Neural progenitor cell (in vitro differentiated cells): ENCODE results near the gene PIAS1. TPM values are rescaled to one million over a fixed set of nuclear protein-coding genes. Genes with fewer than 3 reads are reported as not detected.

Experiments
- DNase-seq: peaks from one replicate; pipeline ENCODE4 v3.0.0-alpha.2; 2016; ENCODE audit warnings: low spot score
- H2AFZ ChIP-seq: fragments of 200-600 bp; sonication (generic); replicated peaks from 2 replicates; pipeline ENCODE4 v1.6.1; 2016; ENCODE audit warnings: antibody characterized with exemption
- H3F3A ChIP-seq: fragments of 200-600 bp; sonication (generic); 2 replicates; pipeline ENCODE4 v1.6.1; 2016; ENCODE audit warnings: antibody characterized with exemption, low read depth
- H3K27ac ChIP-seq: fragments of 200-600 bp; sonication (generic); 2 replicates; pipeline ENCODE4 v1.5.1; 2016; ENCODE audit warnings: mild to moderate bottlenecking
- H3K27me3 ChIP-seq: fragments of 200-600 bp; sonication (generic); 2 replicates; pipeline ENCODE4 v1.6.1; 2016; ENCODE audit warnings: mild to moderate bottlenecking, moderate library complexity
- H3K36me3 ChIP-seq: fragments of 200-600 bp; sonication (generic); 2 replicates; pipeline ENCODE4 v1.5.1; 2016
- H3K4me1 ChIP-seq: fragments of 200-600 bp; sonication (generic); 2 replicates; pipeline ENCODE4 v1.6.1; 2016; ENCODE audit warnings: mixed run types
- H3K4me2 ChIP-seq: fragments of 200-600 bp; sonication (generic); 2 replicates; pipeline ENCODE4 v1.6.1; 2016
- H3K4me3 ChIP-seq: fragments of 200-600 bp; sonication (generic); 2 replicates; pipeline ENCODE4 v1.5.1; 2016
- H3K79me2 ChIP-seq: fragments of 200-600 bp; sonication (generic); 2 replicates; pipeline ENCODE4 v1.6.1; 2016; ENCODE audit warnings: low read depth
- H3K9ac ChIP-seq: fragments of 200-600 bp; sonication (generic); 2 replicates; pipeline ENCODE4 v1.6.1; 2016
- H3K9me3 ChIP-seq: fragments of 200-600 bp; sonication (generic); 2 replicates; pipeline ENCODE4 v1.5.1; 2016; ENCODE audit warnings: low read depth
- H4K20me1 ChIP-seq: fragments of 200-600 bp; sonication (generic); 2 replicates; pipeline ENCODE4 v1.6.1; 2016; ENCODE audit warnings: low read depth
- H3K27ac Mint-ChIP-seq: 3 replicates; pipeline ENCODE4 v1.8.0; 2021; ENCODE audit warnings: mixed read lengths
- H3K27me3 Mint-ChIP-seq: 2 replicates; pipeline ENCODE4 v1.8.0; 2022; ENCODE audit warnings: low read depth, mild to moderate bottlenecking, inconsistent platforms, moderate library complexity, mixed read lengths; ENCODE audit not compliant: insufficient read depth
- H3K36me3 Mint-ChIP-seq: 3 replicates; pipeline ENCODE4 v1.8.0; 2021; ENCODE audit warnings: mixed read lengths
- H3K4me1 Mint-ChIP-seq: 3 replicates; pipeline ENCODE4 v1.8.0; 2021; ENCODE audit warnings: mixed read lengths
- H3K4me3 Mint-ChIP-seq: 3 replicates; pipeline ENCODE4 v1.8.0; 2021; ENCODE audit warnings: mild to moderate bottlenecking, moderate library complexity, mixed read lengths
- H3K9me3 Mint-ChIP-seq: 3 replicates; pipeline ENCODE4 v1.8.0; 2020; ENCODE audit warnings: mixed read lengths
- EZH2 ChIP-seq: fragments of 200-600 bp; sonication (generic); IDR thresholded peaks from 2 replicates; pipeline ENCODE4 v1.6.1; 2017; ENCODE audit warnings: antibody characterized with exemption, mild to moderate bottlenecking, moderate library complexity
- EZH2phosphoT487 ChIP-seq: fragments of 200-600 bp; sonication (generic); IDR thresholded peaks from 2 replicates; pipeline ENCODE4 v1.6.1; 2017; ENCODE audit warnings: antibody characterized with exemption
- total RNA-seq: library from RNA; depleted of rRNA; stranded (reverse); fragments of >200 nt; gene quantifications from 2 replicates; pipeline ENCODE4 v1.2.3, GENCODE V29; 2015; ENCODE audit warnings: low replicate concordance
- TF ChIP-seq, protein P1 (sequence below): fragments of 200-600 bp; sonication (generic); IDR thresholded peaks from 2 replicates; pipeline ENCODE4 v1.5.1; 2017; ENCODE audit warnings: antibody characterized with exemption, mild to moderate bottlenecking

Gene PIAS1
- total RNA-seq, 1 donor from 2014 or later, result 34.6 TPM

DNA sequence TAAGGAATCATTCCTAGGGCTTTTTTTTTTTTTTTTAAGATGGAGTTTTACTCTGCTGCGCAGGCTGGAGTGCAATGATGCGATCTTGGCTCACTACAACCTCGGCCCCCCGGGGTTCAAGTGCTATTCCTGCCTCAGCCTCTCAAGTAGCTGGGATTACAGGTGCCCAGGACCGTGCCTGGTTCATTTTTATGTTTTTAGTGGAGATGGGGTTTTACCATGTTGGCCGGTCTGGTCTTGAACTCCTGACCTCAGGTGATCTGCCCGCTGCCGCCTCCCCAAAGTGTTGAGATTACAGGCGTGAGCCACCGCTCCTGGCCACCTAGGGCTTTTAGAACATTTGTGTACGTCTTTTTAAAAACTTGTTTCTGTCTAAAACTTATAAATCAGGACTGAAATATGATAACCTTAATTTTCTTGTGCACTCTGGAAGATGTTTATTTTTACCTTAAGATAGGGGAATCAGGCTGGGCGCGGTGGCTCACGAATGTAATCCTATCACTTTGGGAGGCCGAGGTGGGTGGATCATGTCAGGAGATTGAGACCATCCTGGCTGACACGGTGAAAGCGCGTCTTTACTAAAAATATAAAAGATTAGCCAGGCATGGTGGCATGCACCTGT, 21.8 kb downstream of the PIAS1 start:
- Histone ChIP-seq H2AFZ (no peak overlapping the region), H3F3A (no peaks in the 10 kb centered on the region), H3K4me3 (no peak overlapping the region), H3K36me3 (no peaks in the 10 kb centered on the region), H3K4me2 (no peak overlapping the region), H3K4me1 (peaks cover 18% of the 10 kb centered on the region), H3K79me2 (peaks cover 100% of the 10 kb centered on the region), H3K9ac (no peak overlapping the region), H4K20me1 (peaks cover 75% of the 10 kb centered on the region), H3K27me3 (no peaks in the 10 kb centered on the region), H3K27ac (no peak overlapping the region), H3K9me3 (no peaks in the 10 kb centered on the region)
- Mint-ChIP-seq H3K27me3 (peaks cover 2% of the 10 kb centered on the region), H3K9me3 (peaks cover 29% of the 10 kb centered on the region), H3K4me1 (peaks cover 12% of the 10 kb centered on the region), H3K27ac (no peak overlapping the region), H3K36me3 (peaks cover 38% of the 10 kb centered on the region), H3K4me3 (no peak overlapping the region)
- no peak for DNase-seq
- TF ChIP-seq EZH2phosphoT487, result no peak
- TF ChIP-seq, protein P1, sequence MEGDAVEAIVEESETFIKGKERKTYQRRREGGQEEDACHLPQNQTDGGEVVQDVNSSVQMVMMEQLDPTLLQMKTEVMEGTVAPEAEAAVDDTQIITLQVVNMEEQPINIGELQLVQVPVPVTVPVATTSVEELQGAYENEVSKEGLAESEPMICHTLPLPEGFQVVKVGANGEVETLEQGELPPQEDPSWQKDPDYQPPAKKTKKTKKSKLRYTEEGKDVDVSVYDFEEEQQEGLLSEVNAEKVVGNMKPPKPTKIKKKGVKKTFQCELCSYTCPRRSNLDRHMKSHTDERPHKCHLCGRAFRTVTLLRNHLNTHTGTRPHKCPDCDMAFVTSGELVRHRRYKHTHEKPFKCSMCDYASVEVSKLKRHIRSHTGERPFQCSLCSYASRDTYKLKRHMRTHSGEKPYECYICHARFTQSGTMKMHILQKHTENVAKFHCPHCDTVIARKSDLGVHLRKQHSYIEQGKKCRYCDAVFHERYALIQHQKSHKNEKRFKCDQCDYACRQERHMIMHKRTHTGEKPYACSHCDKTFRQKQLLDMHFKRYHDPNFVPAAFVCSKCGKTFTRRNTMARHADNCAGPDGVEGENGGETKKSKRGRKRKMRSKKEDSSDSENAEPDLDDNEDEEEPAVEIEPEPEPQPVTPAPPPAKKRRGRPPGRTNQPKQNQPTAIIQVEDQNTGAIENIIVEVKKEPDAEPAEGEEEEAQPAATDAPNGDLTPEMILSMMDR, result no peak
- TF ChIP-seq EZH2, result no peak

DNA sequence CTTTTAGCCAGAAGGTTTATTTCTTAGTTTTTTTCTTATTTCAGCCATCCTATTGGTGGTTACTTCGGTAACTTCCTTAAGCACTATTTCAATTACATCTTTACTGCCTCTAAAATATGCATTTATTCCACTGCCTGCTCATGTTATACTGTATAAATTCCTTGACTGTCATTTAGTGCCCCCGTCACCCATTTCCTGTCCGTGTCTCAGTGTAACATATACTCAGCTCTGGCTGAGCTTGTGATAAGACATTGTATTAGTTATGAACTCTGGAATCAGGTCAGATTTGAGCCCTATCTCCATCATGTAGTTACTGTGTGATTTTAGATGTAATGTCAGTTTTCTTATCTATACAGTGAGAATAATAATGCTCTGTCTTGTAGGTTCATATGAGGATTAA, 24.2 kb downstream of the PIAS1 start:
- Histone ChIP-seq H3K9ac (no peak overlapping the region), H3K79me2 (peaks cover 100% of the 10 kb centered on the region), H3K9me3 (no peaks in the 10 kb centered on the region), H2AFZ (no peak overlapping the region), H3K4me3 (no peak overlapping the region), H3K27me3 (no peaks in the 10 kb centered on the region), H4K20me1 (peaks cover 89% of the 10 kb centered on the region), H3K4me2 (no peak overlapping the region), H3K27ac (no peak overlapping the region), H3F3A (no peaks in the 10 kb centered on the region), H3K4me1 (peaks cover 40% of the 10 kb centered on the region), H3K36me3 (no peaks in the 10 kb centered on the region)
- H3K27me3 Mint-ChIP-seq, result peaks cover 2% of the 10 kb centered on the region
- peaks cover 24% of the 10 kb centered on the region for H3K4me1 Mint-ChIP-seq
- peaks cover 23% of the 10 kb centered on the region for H3K36me3 Mint-ChIP-seq
- TF ChIP-seq EZH2 (no peak), EZH2phosphoT487 (no peak)
- TF ChIP-seq, protein P1, result no peak
- H3K27ac Mint-ChIP-seq, result no peak overlapping the region
- peaks cover 19% of the 10 kb centered on the region for H3K9me3 Mint-ChIP-seq
- no peak overlapping the region for H3K4me3 Mint-ChIP-seq
- no peak for DNase-seq

DNA sequence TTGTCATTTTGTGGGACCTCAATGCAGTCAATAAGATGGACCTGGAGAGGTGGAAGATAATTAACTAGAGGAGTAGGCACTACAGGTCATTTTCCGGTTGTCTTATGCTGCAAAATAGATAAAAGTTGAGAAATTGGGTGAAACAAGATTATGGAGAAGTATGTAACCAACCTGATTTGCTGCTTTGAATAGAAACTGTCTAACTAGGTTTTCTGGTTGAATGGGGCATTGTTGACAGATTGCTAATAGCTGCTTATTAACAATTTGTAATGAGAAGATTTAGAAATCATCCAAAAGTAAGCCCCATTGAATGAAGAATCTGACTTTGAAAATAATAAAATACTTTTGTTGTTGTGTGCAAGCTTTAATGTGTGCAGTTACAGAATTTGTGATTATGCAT, 26.2 kb downstream of the PIAS1 start:
- TF ChIP-seq EZH2phosphoT487, result no peak
- DNase-seq, result no peak
- H3K4me1 Mint-ChIP-seq, result peaks cover 29% of the 10 kb centered on the region
- H3K79me2 ChIP-seq, result peaks cover 100% of the 10 kb centered on the region
- no peak overlapping the region for H3K4me3 ChIP-seq
- H3K36me3 Mint-ChIP-seq, result peaks cover 15% of the 10 kb centered on the region
- no peaks in the 10 kb centered on the region for H3K9me3 ChIP-seq
- H3K9ac ChIP-seq, result no peak overlapping the region
- no peak overlapping the region for H3K4me3 Mint-ChIP-seq
- peaks cover 7% of the 10 kb centered on the region for H3F3A ChIP-seq
- peaks cover 53% of the 10 kb centered on the region for H3K4me1 ChIP-seq
- H3K27me3 Mint-ChIP-seq, result peaks cover 2% of the 10 kb centered on the region
- peaks cover 99% of the 10 kb centered on the region for H4K20me1 ChIP-seq
- no peak overlapping the region for H3K27ac Mint-ChIP-seq
- no peak overlapping the region for H3K27ac ChIP-seq
- H3K27me3 ChIP-seq, result no peaks in the 10 kb centered on the region
- H3K9me3 Mint-ChIP-seq, result peaks cover 9% of the 10 kb centered on the region
- no peak overlapping the region for H2AFZ ChIP-seq
- peak overlapping the region; percentile 30 for H3K4me2 ChIP-seq
- no peaks in the 10 kb centered on the region for H3K36me3 ChIP-seq

DNA sequence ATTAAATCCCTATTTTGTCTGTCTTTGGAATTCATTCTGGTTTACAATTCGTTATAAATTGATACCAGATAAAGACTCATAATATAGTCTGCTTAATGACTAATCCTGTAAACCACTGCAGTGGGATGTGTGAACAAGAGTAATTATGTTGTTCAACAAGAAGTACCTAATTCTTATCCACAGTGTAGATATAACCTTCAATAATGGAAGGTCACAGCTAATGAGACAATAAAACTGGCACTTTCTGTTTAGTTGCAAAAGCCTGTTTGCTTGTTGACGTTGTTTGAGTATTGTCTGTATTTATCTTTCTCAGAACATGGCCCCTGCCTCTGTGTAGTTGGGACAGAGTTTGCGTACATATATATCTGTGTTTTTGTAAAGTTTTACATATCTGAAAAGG, 26.7 kb downstream of the PIAS1 start:
- H3K4me2 ChIP-seq, result peak overlapping the region; percentile 30
- H3K9me3 Mint-ChIP-seq, result peaks cover 7% of the 10 kb centered on the region
- no peak for DNase-seq
- H3F3A ChIP-seq, result peaks cover 7% of the 10 kb centered on the region
- H3K9ac ChIP-seq, result no peak overlapping the region
- H4K20me1 ChIP-seq, result peaks cover 100% of the 10 kb centered on the region
- H3K27me3 ChIP-seq, result no peaks in the 10 kb centered on the region
- H3K27ac Mint-ChIP-seq, result no peak overlapping the region
- H3K4me1 Mint-ChIP-seq, result peaks cover 29% of the 10 kb centered on the region
- no peak overlapping the region for H3K4me3 ChIP-seq
- TF ChIP-seq EZH2phosphoT487 (no peak), EZH2 (no peak)
- TF ChIP-seq, protein P1, result no peak
- no peaks in the 10 kb centered on the region for H3K36me3 ChIP-seq
- peaks cover 2% of the 10 kb centered on the region for H3K27me3 Mint-ChIP-seq
- H3K79me2 ChIP-seq, result peaks cover 100% of the 10 kb centered on the region
- no peak overlapping the region for H3K4me3 Mint-ChIP-seq
- no peak overlapping the region for H2AFZ ChIP-seq
- H3K4me1 ChIP-seq, result peaks cover 53% of the 10 kb centered on the region
- H3K9me3 ChIP-seq, result no peaks in the 10 kb centered on the region
- peaks cover 14% of the 10 kb centered on the region for H3K36me3 Mint-ChIP-seq
- peak overlapping the region; percentile 14 for H3K27ac ChIP-seq
